DND-41 (cell line): ENCODE results near the gene DVL2.

Experiments
- CTCF ChIP-seq: IDR thresholded peaks from 2 replicates; pipeline ENCODE4 v1.5.1; 2012; ENCODE audit warnings: borderline replicate concordance, low read length, moderate library complexity, mild to moderate bottlenecking; ENCODE audit not compliant: poor library complexity, severe bottlenecking; ENCODE audit errors: extremely low read depth
- EZH2 ChIP-seq: IDR thresholded peaks from 3 replicates; pipeline ENCODE4 v1.6.1; 2012; ENCODE audit warnings: borderline replicate concordance, low read depth, mild to moderate bottlenecking, moderate library complexity, low read length, inconsistent platforms; ENCODE audit not compliant: severe bottlenecking

GRCh38 chr17:7196651-7197401 lies 37.5 kb downstream of the DVL2 start:
- TF ChIP-seq CTCF: no peak
- no peak for TF ChIP-seq EZH2
